ENCODE measurements around the gene ZNF184. TPM values are rescaled to one million over a fixed set of nuclear protein-coding genes. Genes with fewer than 3 reads are reported as not detected.
A peak's percentile ranks its signal among the peaks of the same experiment; 100 is the strongest.

The ZNF184 gene
- total and polyA plus RNA-seq, 9 of the 15 experiments (the other 6 are each of a cell fraction or from before 2014, with no cell fraction given): 7.6 to 22.2 (median 12.8) TPM

- TF ChIP-seq GTF2B (IDR thresholded peaks at IDR 0.05; ENCODE audit: extremely low read depth, insufficient read length): no peak
- TF ChIP-seq, protein P1, sequence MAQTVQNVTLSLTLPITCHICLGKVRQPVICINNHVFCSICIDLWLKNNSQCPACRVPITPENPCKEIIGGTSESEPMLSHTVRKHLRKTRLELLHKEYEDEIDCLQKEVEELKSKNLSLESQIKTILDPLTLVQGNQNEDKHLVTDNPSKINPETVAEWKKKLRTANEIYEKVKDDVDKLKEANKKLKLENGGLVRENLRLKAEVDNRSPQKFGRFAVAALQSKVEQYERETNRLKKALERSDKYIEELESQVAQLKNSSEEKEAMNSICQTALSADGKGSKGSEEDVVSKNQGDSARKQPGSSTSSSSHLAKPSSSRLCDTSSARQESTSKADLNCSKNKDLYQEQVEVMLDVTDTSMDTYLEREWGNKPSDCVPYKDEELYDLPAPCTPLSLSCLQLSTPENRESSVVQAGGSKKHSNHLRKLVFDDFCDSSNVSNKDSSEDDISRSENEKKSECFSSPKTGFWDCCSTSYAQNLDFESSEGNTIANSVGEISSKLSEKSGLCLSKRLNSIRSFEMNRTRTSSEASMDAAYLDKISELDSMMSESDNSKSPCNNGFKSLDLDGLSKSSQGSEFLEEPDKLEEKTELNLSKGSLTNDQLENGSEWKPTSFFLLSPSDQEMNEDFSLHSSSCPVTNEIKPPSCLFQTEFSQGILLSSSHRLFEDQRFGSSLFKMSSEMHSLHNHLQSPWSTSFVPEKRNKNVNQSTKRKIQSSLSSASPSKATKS (CRISPR knock-in tag; IDR thresholded peaks at IDR 0.05): no peak
- TF ChIP-seq, protein P2, sequence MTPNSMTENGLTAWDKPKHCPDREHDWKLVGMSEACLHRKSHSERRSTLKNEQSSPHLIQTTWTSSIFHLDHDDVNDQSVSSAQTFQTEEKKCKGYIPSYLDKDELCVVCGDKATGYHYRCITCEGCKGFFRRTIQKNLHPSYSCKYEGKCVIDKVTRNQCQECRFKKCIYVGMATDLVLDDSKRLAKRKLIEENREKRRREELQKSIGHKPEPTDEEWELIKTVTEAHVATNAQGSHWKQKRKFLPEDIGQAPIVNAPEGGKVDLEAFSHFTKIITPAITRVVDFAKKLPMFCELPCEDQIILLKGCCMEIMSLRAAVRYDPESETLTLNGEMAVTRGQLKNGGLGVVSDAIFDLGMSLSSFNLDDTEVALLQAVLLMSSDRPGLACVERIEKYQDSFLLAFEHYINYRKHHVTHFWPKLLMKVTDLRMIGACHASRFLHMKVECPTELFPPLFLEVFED (CRISPR knock-in tag; conservative IDR thresholded peaks at IDR 0.05): peak; percentile 89
- TF ChIP-seq, protein P3, sequence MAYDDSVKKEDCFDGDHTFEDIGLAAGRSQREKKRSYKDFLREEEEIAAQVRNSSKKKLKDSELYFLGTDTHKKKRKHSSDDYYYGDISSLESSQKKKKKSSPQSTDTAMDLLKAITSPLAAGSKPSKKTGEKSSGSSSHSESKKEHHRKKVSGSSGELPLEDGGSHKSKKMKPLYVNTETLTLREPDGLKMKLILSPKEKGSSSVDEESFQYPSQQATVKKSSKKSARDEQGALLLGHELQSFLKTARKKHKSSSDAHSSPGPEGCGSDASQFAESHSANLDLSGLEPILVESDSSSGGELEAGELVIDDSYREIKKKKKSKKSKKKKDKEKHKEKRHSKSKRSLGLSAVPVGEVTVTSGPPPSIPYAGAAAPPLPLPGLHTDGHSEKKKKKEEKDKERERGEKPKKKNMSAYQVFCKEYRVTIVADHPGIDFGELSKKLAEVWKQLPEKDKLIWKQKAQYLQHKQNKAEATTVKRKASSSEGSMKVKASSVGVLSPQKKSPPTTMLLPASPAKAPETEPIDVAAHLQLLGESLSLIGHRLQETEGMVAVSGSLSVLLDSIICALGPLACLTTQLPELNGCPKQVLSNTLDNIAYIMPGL (CRISPR knock-in tag; IDR thresholded peaks at IDR 0.05): no peak
- TF ChIP-seq ARID1B (IDR thresholded peaks at IDR 0.05): peak; percentile 31; the same call in 1 of the 2 replicates
- peak; percentile 5 for TF ChIP-seq MEIS2 (IDR thresholded peaks at IDR 0.05; ENCODE audit: partially characterized antibody)
- TF ChIP-seq NKRF (IDR thresholded peaks at IDR 0.05; ENCODE audit: borderline replicate concordance): peak; percentile 62; the same call in 1 of the 2 replicates
- no peak for TF ChIP-seq XRCC4 (IDR thresholded peaks at IDR 0.05; ENCODE audit: extremely low read depth, insufficient read depth, insufficient read length)
- peak; percentile 58; the same call in 1 of the 2 replicates for TF ChIP-seq TOE1 (IDR thresholded peaks at IDR 0.05; ENCODE audit: borderline replicate concordance)
- TF ChIP-seq TOE1 (CRISPR knock-in tag; IDR thresholded peaks at IDR 0.05; ENCODE audit: borderline replicate concordance, low read depth): no peak
- TF ChIP-seq ZNF764 (CRISPR knock-in tag; IDR thresholded peaks at IDR 0.05; ENCODE audit: low read depth): no peak
- TF ChIP-seq ETS2 (tag; IDR thresholded peaks at IDR 0.05; ENCODE audit: borderline replicate concordance, poor library complexity, severe bottlenecking): no peak
- no peak for TF ChIP-seq U2AF2 (optimal IDR thresholded peaks at IDR 0.05; ENCODE audit: low read depth, low read length)
- TF ChIP-seq, protein P4, sequence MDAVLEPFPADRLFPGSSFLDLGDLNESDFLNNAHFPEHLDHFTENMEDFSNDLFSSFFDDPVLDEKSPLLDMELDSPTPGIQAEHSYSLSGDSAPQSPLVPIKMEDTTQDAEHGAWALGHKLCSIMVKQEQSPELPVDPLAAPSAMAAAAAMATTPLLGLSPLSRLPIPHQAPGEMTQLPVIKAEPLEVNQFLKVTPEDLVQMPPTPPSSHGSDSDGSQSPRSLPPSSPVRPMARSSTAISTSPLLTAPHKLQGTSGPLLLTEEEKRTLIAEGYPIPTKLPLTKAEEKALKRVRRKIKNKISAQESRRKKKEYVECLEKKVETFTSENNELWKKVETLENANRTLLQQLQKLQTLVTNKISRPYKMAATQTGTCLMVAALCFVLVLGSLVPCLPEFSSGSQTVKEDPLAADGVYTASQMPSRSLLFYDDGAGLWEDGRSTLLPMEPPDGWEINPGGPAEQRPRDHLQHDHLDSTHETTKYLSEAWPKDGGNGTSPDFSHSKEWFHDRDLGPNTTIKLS (IDR thresholded peaks at IDR 0.05; ENCODE audit: borderline replicate concordance, low read depth): no peak
- TF ChIP-seq SIN3A (IDR thresholded peaks at IDR 0.05; ENCODE audit: borderline replicate concordance in 2 of 2, control insufficient read depth in 1 of 2, low read depth in 2 of 2, low read length in 2 of 2): no peak
- TF ChIP-seq CC2D1A (IDR thresholded peaks at IDR 0.05): peak; percentile 69
- 0 out of 2 replicates have a peak, but pooled peaks have one; percentile 20 for TF ChIP-seq SUPT5H (IDR thresholded peaks at IDR 0.05)
- no peak for TF ChIP-seq MAFG (tag; conservative IDR thresholded peaks at IDR 0.05)
Measured at GRCh38 chr6:27500177-27500576, 27.3 kb upstream of the ZNF184 start (continued).

Measured in K562 (cell line).